Fibroblast of pulmonary artery (primary cell): Measurements from ENCODE around the gene PPP4R3B.
A peak's percentile ranks its signal among the peaks of the same experiment; 100 is the strongest.

Experiments
- DNase-seq: peaks from one replicate; pipeline ENCODE4 v3.0.0-alpha.2; 2010; ENCODE audit warnings: low read depth
- H3K4me3 ChIP-seq: replicated peaks from 2 replicates; pipeline ENCODE4 v1.5.1; 2011; ENCODE audit warnings: low read depth, mild to moderate bottlenecking, control low read depth, low read length, moderate library complexity
- CTCF ChIP-seq: IDR thresholded peaks from 2 replicates; pipeline ENCODE4 v1.5.1; 2011; ENCODE audit warnings: mild to moderate bottlenecking, control low read depth, low read length, inconsistent platforms; ENCODE audit errors: missing control alignments

PPP4R3B gene

GRCh38 chr2:55620123-55620779 lies 2.8 kb upstream of the PPP4R3B start:
- no peak overlapping the region for H3K4me3 ChIP-seq
- TF ChIP-seq CTCF = peak; percentile 46
- DNase-seq = peak; percentile 31

GRCh38 chr2:55618275-55619055 lies 1.0 kb upstream of the PPP4R3B start:
- no peak for TF ChIP-seq CTCF
- peak overlapping the region; percentile 90 for H3K4me3 ChIP-seq
- peak; percentile 63 for DNase-seq

GRCh38 chr2:55618025-55618274 lies 528 bp upstream of the PPP4R3B start:
- TF ChIP-seq CTCF = no peak
- DNase-seq = no peak
- peak overlapping the region; percentile 90 for H3K4me3 ChIP-seq

GRCh38 chr2:55616551-55617174 lies 759 bp downstream of the PPP4R3B start:
- peak overlapping the region; percentile 90 for H3K4me3 ChIP-seq
- peak; percentile 70 for DNase-seq
- no peak for TF ChIP-seq CTCF

GRCh38 chr2:55611997-55612396 lies 5.4 kb downstream of the PPP4R3B start:
- no peak for TF ChIP-seq CTCF
- no peak for DNase-seq
- H3K4me3 ChIP-seq = no peak overlapping the region

GRCh38 chr2:55610954-55611743 lies 6.3 kb downstream of the PPP4R3B start:
- H3K4me3 ChIP-seq = no peak overlapping the region
- TF ChIP-seq CTCF = no peak
- DNase-seq = no peak
